ENCODE results near the gene PRSS1. TPM values are rescaled to one million over a fixed set of nuclear protein-coding genes. Genes with fewer than 3 reads are reported as not detected.

PRSS1 gene
- total RNA-seq, 1 experiment from 2014 or later = not detected

GRCh38 chr7:142800699-142801260 is 51.5 kb downstream of the PRSS1 start:
- intact Hi-C loops (cut with micrococcal nuclease; ENCODE audit: unreplicated experiment) = no loop called here
- no peaks in the 10 kb centered on the region for H3K9me3 ChIP-seq (ENCODE audit: low read depth, low read length, poor library complexity, severe bottlenecking)
- no peaks in the 10 kb centered on the region for H3K36me3 ChIP-seq (ENCODE audit: insufficient read depth, low read length, poor library complexity, severe bottlenecking)
- ChIA-PET POLR2A (ENCODE audit: low non-redundant PET) (no interaction called here), CTCF (no interaction called here)
- no TSS peak for BruUV-seq (replicated peaks)
- no peak overlapping the region for H3K27ac ChIP-seq (ENCODE audit: low read depth, low read length, poor library complexity, severe bottlenecking)
- DNase-seq (ENCODE audit: low spot score) = no peak
- TF ChIP-seq CTCF (conservative IDR thresholded peaks at IDR 0.05; ENCODE audit: low read depth, low read length) = no peak
- TF ChIP-seq EZH2 (IDR thresholded peaks at IDR 0.05; ENCODE audit: borderline replicate concordance, low read depth, low read length, poor library complexity, severe bottlenecking) = no peak
- peaks cover 58% of the 10 kb centered on the region for H3K27me3 ChIP-seq (replicated peaks; ENCODE audit: insufficient read depth, low read depth, low read length, poor library complexity)
- no peak overlapping the region for H3K4me3 ChIP-seq (ENCODE audit: low read depth, low read length, poor library complexity, severe bottlenecking)
- H3K4me1 ChIP-seq (ENCODE audit: insufficient read depth, low read length, poor library complexity, severe bottlenecking) = no peaks in the 10 kb centered on the region

GRCh38 chr7:142801601-142802295 is 52.5 kb downstream of the PRSS1 start:
- Histone ChIP-seq H3K4me1 (ENCODE audit: insufficient read depth, low read length, poor library complexity, severe bottlenecking) (no peaks in the 10 kb centered on the region), H3K4me3 (ENCODE audit: low read depth, low read length, poor library complexity, severe bottlenecking) (no peak overlapping the region), H3K27me3 (replicated peaks; ENCODE audit: insufficient read depth, low read depth, low read length, poor library complexity) (peaks cover 52% of the 10 kb centered on the region), H3K36me3 (ENCODE audit: insufficient read depth, low read length, poor library complexity, severe bottlenecking) (no peaks in the 10 kb centered on the region), H3K9me3 (ENCODE audit: low read depth, low read length, poor library complexity, severe bottlenecking) (no peaks in the 10 kb centered on the region), H3K27ac (ENCODE audit: low read depth, low read length, poor library complexity, severe bottlenecking) (no peak overlapping the region)
- ChIA-PET POLR2A (ENCODE audit: low non-redundant PET) (no interaction called here), CTCF (no interaction called here)
- TF ChIP-seq EZH2 (IDR thresholded peaks at IDR 0.05; ENCODE audit: borderline replicate concordance, low read depth, low read length, poor library complexity, severe bottlenecking) (no peak), CTCF (conservative IDR thresholded peaks at IDR 0.05; ENCODE audit: low read depth, low read length) (no peak)
- intact Hi-C loops (cut with micrococcal nuclease; ENCODE audit: unreplicated experiment) = no loop called here
- DNase-seq (ENCODE audit: low spot score) = no peak
- BruUV-seq (replicated peaks) = no TSS peak

- H3K27ac ChIP-seq (ENCODE audit: low read depth, low read length, poor library complexity, severe bottlenecking) = no peak overlapping the region
- no peak for TF ChIP-seq EZH2 (IDR thresholded peaks at IDR 0.05; ENCODE audit: borderline replicate concordance, low read depth, low read length, poor library complexity, severe bottlenecking)
- TF ChIP-seq CTCF (conservative IDR thresholded peaks at IDR 0.05; ENCODE audit: low read depth, low read length) = no peak
- peaks cover 51% of the 10 kb centered on the region for H3K27me3 ChIP-seq (replicated peaks; ENCODE audit: insufficient read depth, low read depth, low read length, poor library complexity)
- ChIA-PET CTCF (no interaction called here), POLR2A (ENCODE audit: low non-redundant PET) (no interaction called here)
- H3K4me1 ChIP-seq (ENCODE audit: insufficient read depth, low read length, poor library complexity, severe bottlenecking) = no peaks in the 10 kb centered on the region
- no peak for DNase-seq (ENCODE audit: low spot score)
- H3K9me3 ChIP-seq (ENCODE audit: low read depth, low read length, poor library complexity, severe bottlenecking) = no peaks in the 10 kb centered on the region
- intact Hi-C loops (cut with micrococcal nuclease; ENCODE audit: unreplicated experiment) = no loop called here
- no TSS peak for BruUV-seq (replicated peaks)
- no peak overlapping the region for H3K4me3 ChIP-seq (ENCODE audit: low read depth, low read length, poor library complexity, severe bottlenecking)
- H3K36me3 ChIP-seq (ENCODE audit: insufficient read depth, low read length, poor library complexity, severe bottlenecking) = no peaks in the 10 kb centered on the region
Observed at GRCh38 chr7:142802301-142802700, 53.0 kb downstream of the PRSS1 start.

Other genes starting within 250 kb of the PRSS1 start
- not detected in 2 replicates for gene PRSS2, start 21.5 kb downstream of the PRSS1 start, total RNA-seq (2021)
- gene EPHB6, start 105.6 kb downstream of the PRSS1 start, total RNA-seq (2021) = 0.22 and 0.49 TPM in 2 replicates
- gene TRPV6, start 136.3 kb downstream of the PRSS1 start, total RNA-seq (2021) = not detected in 2 replicates
- gene TRPV5, start 184.3 kb downstream of the PRSS1 start, total RNA-seq (2021) = not detected in 2 replicates
- gene LLCFC1, start 190.0 kb downstream of the PRSS1 start, total RNA-seq (2021) = not detected in 2 replicates
- not detected in 2 replicates for gene KEL, start 212.9 kb downstream of the PRSS1 start, total RNA-seq (2021)

All from A673 (cell line).